Gastroesophageal sphincter (tissue), 4 donors: ENCODE measurements around the gene RYR3. TPM values are rescaled to one million over a fixed set of nuclear protein-coding genes. Genes with fewer than 3 reads are reported as not detected.

ENCODE experiments used
- ATAC-seq: fragments of 150-250 bp; one replicate; pipeline ENCODE4 v1.9.1; 2016; ENCODE audit warnings: mild to moderate bottlenecking, moderate library complexity
- H3K27ac ChIP-seq, 4 donors: fragments of 200-600 bp; sonication (generic) in 3 of 4; 1 replicate in 3 of 4; 2 replicates in 1 of 4; pipeline ENCODE4 v1.5.1; 2016 to 2019
- H3K27me3 ChIP-seq: fragments of 200-600 bp; sonication (generic); one replicate; pipeline ENCODE4 v1.5.1; 2019
- H3K36me3 ChIP-seq, 2 donors: fragments of 200-600 bp; sonication (generic); one replicate each; pipeline ENCODE4 v1.5.1; 2019; ENCODE audit warnings: control low read depth in 1 of 2
- H3K4me1 ChIP-seq, 3 donors: fragments of 200-600 bp; sonication (generic); 1 replicate in 2 of 3; 2 replicates in 1 of 3; pipeline ENCODE4 v1.5.1; 2016 to 2019; ENCODE audit warnings: control low read depth in 2 of 3
- H3K4me3 ChIP-seq, 2 donors: fragments of 200-600 bp; sonication (generic); one replicate each; pipeline ENCODE4 v1.5.1; 2019; ENCODE audit warnings: mild to moderate bottlenecking in 1 of 2, moderate library complexity in 1 of 2
- H3K9me3 ChIP-seq, 3 donors: fragments of 200-600 bp; sonication (generic); one replicate each; pipeline ENCODE4 v1.5.1; 2017 to 2019; ENCODE audit warnings: control low read depth in 2 of 3
- CTCF ChIP-seq, 4 experiments: fragments of 200-600 bp in 2 of 4; fragments of 450-650 bp in 2 of 4; sonication (generic) in 1 of 4; IDR thresholded peaks; one replicate each; pipeline ENCODE4 v1.5.1; 2017 to 2019; ENCODE audit warnings: antibody characterized with exemption in 4 of 4, mild to moderate bottlenecking in 2 of 4, moderate library complexity in 2 of 4
- EP300 ChIP-seq: sonication (generic); formaldehyde crosslinking; IDR thresholded peaks from one replicate; pipeline ENCODE4 v1.6.1; 2017; ENCODE audit warnings: antibody characterized with exemption, mild to moderate bottlenecking
- POLR2A ChIP-seq, 2 donors: fragments of 450-650 bp; IDR thresholded peaks; one replicate each; pipeline ENCODE4 v1.6.1; 2017; ENCODE audit warnings: antibody characterized with exemption in 2 of 2, mild to moderate bottlenecking in 2 of 2, moderate library complexity in 1 of 2
- POLR2AphosphoS5 ChIP-seq: sonication (generic); formaldehyde crosslinking; IDR thresholded peaks from one replicate; pipeline ENCODE4 v1.6.1; 2017; ENCODE audit warnings: antibody characterized with exemption
- WGBS, 2 donors: methylation state at CpG; one replicate each; pipeline ENCODE4 v1.1.5; 2018; ENCODE audit warnings: low coverage in 1 of 2; 5-methylcytosine and 5-hydroxymethylcytosine counted together
- total RNA-seq, 4 donors: library from RNA; depleted of rRNA; stranded (reverse); fragments of >200 nt; gene quantifications; one replicate each; pipeline ENCODE4 v1.1.0, GENCODE V29; 2016

Gene RYR3
- total RNA-seq, 4 donors from 2014 or later = 3.5 to 10.2 (median 6.2) TPM

GRCh38 chr15:33279613-33280205 lies 31.1 kb upstream of the RYR3 start:
- peaks cover 13% of the 10 kb centered on the region for H3K27me3 ChIP-seq
- no peak overlapping the region for H3K27ac ChIP-seq
- ATAC-seq = no peak
- peaks cover 0 to 5% (median 0%) of the 10 kb centered on the region in 3 donors for H3K9me3 ChIP-seq
- no peaks in the 10 kb centered on the region for H3K36me3 ChIP-seq
- 74 to 93% methylated on average over 4 to 6 of the region's 6 CpGs for WGBS, 2 donors
- no peaks in the 10 kb centered on the region for H3K4me1 ChIP-seq
- no peak overlapping the region for H3K4me3 ChIP-seq
- no peak for TF ChIP-seq POLR2A (IDR thresholded peaks at IDR 0.05)
- no peak for TF ChIP-seq POLR2AphosphoS5
- no peak for TF ChIP-seq CTCF (IDR thresholded peaks at IDR 0.05)
- no peak for TF ChIP-seq EP300

- H3K4me1 ChIP-seq = no peaks in the 10 kb centered on the region
- TF ChIP-seq CTCF (IDR thresholded peaks at IDR 0.05) (no peak), POLR2AphosphoS5 (no peak), EP300 (no peak)
Observed at GRCh38 chr15:33282226-33283020, 28.3 kb upstream of the RYR3 start.

GRCh38 chr15:33283576-33283975 lies 27.2 kb upstream of the RYR3 start:
- TF ChIP-seq CTCF (IDR thresholded peaks at IDR 0.05) (no peak), EP300 (no peak), POLR2A (IDR thresholded peaks at IDR 0.05) (no peak), POLR2AphosphoS5 (no peak)
- peaks cover 6% of the 10 kb centered on the region for H3K27me3 ChIP-seq
- no peaks in the 10 kb centered on the region for H3K9me3 ChIP-seq
- no peak overlapping the region for H3K4me3 ChIP-seq
- H3K4me1 ChIP-seq = no peaks in the 10 kb centered on the region
- H3K27ac ChIP-seq = no peak overlapping the region
- WGBS, 2 donors = 77 to 100% methylated on average over 2 of the region's 2 CpGs
- no peak for ATAC-seq
- no peaks in the 10 kb centered on the region for H3K36me3 ChIP-seq

More at GRCh38 chr15:33282226-33283020, 28.3 kb upstream of the RYR3 start:
- ATAC-seq = no peak
- Histone ChIP-seq H3K9me3 (no peaks in the 10 kb centered on the region), H3K4me3 (no peak overlapping the region), H3K27me3 (peaks cover 7% of the 10 kb centered on the region), H3K36me3 (no peaks in the 10 kb centered on the region), H3K27ac (no peak overlapping the region)
- 47 to 72% methylated on average over 3 of the region's 6 CpGs for WGBS, 2 donors

GRCh38 chr15:33284336-33284735 lies 26.4 kb upstream of the RYR3 start:
- Histone ChIP-seq H3K27me3 (no peaks in the 10 kb centered on the region), H3K36me3 (no peaks in the 10 kb centered on the region), H3K9me3 (no peaks in the 10 kb centered on the region), H3K27ac (no peak overlapping the region), H3K4me1 (no peaks in the 10 kb centered on the region), H3K4me3 (no peak overlapping the region)
- no peak for ATAC-seq
- 83% methylated on average over 1 of the region's 1 CpG; no CpG with 5 or more reads in 1 of the 2 donors for WGBS, 2 donors
- no peak for TF ChIP-seq CTCF (IDR thresholded peaks at IDR 0.05)
- no peak for TF ChIP-seq EP300
- TF ChIP-seq POLR2A (IDR thresholded peaks at IDR 0.05) = no peak
- TF ChIP-seq POLR2AphosphoS5 = no peak
